CD14-positive monocyte (primary cell): ENCODE results near the gene NME9. TPM values are rescaled to one million over a fixed set of nuclear protein-coding genes. Genes with fewer than 3 reads are reported as not detected.

ENCODE experiments used
- DNase-seq, 3 donors: peaks; one replicate each; pipeline ENCODE4 v3.0.0-alpha.2; 2011 to 2022
- H2AFZ ChIP-seq: 2 replicates; pipeline ENCODE4 v1.6.0; 2012; ENCODE audit warnings: mild to moderate bottlenecking, low read depth, low read length, inconsistent platforms; ENCODE audit not compliant: insufficient read depth, poor library complexity, severe bottlenecking
- H3K27ac ChIP-seq, 2 donors: 1 replicate in 1 of 2; 2 replicates in 1 of 2; pipeline ENCODE4 v1.5.1; 2012 to 2013; ENCODE audit warnings: low read length in 2 of 2, control low read depth in 1 of 2, inconsistent platforms in 1 of 2, low read depth in 1 of 2, mild to moderate bottlenecking in 1 of 2
- H3K27me3 ChIP-seq, 2 donors: one replicate each; pipeline versions ENCODE4 v1.6.0 to v1.6.1; 2011 to 2013; ENCODE audit warnings: low read length in 2 of 2; ENCODE audit not compliant: control insufficient read depth in 2 of 2, insufficient read depth in 2 of 2
- H3K36me3 ChIP-seq, 2 donors: replicated peaks in 1 of 2; 1 replicate in 1 of 2; 2 replicates in 1 of 2; pipeline versions ENCODE4 v1.5.1 to v1.6.1; 2012 to 2013; ENCODE audit warnings: low read length in 2 of 2, control low read depth in 1 of 2, inconsistent platforms in 1 of 2, mild to moderate bottlenecking in 1 of 2; ENCODE audit not compliant: insufficient read depth in 2 of 2, control insufficient read depth in 1 of 2
- H3K4me1 ChIP-seq, 2 donors: 1 replicate in 1 of 2; 2 replicates in 1 of 2; pipeline versions ENCODE4 v1.5.1 to v1.6.1; 2012 to 2013; ENCODE audit warnings: low read length in 2 of 2, control low read depth in 1 of 2, inconsistent platforms in 1 of 2, mild to moderate bottlenecking in 1 of 2, moderate library complexity in 1 of 2; ENCODE audit not compliant: insufficient read depth in 2 of 2, control insufficient read depth in 1 of 2
- H3K4me2 ChIP-seq: replicated peaks from 2 replicates; pipeline ENCODE3; 2012; ENCODE audit warnings: low read length, moderate library complexity, mild to moderate bottlenecking; ENCODE audit not compliant: poor library complexity, severe bottlenecking; ENCODE audit errors: extremely low read depth
- H3K4me3 ChIP-seq, 3 experiments: fragments of 200-600 bp in 1 of 3; sonication (generic) in 1 of 3; replicated peaks in 1 of 3; 1 replicate in 2 of 3; 2 replicates in 1 of 3; pipeline ENCODE4 v1.5.1; 2011 to 2013; ENCODE audit warnings: low read length in 3 of 3, mild to moderate bottlenecking in 3 of 3, control low read depth in 2 of 3, low read depth in 2 of 3, inconsistent platforms in 1 of 3, moderate library complexity in 1 of 3
- H3K79me2 ChIP-seq: 2 replicates; pipeline ENCODE4 v1.6.0; 2012; ENCODE audit warnings: mild to moderate bottlenecking, control low read depth, inconsistent platforms, low read length, moderate library complexity; ENCODE audit not compliant: insufficient read depth
- H3K9ac ChIP-seq: 2 replicates; pipeline ENCODE4 v1.6.0; 2017; ENCODE audit warnings: low read length, mild to moderate bottlenecking; ENCODE audit not compliant: insufficient read depth, poor library complexity, severe bottlenecking
- H3K9me3 ChIP-seq, 2 donors: replicated peaks in 1 of 2; 1 replicate in 1 of 2; 2 replicates in 1 of 2; pipeline versions ENCODE4 v1.5.1 to v1.6.1; 2012 to 2013; ENCODE audit warnings: low read length in 2 of 2, control low read depth in 1 of 2; ENCODE audit not compliant: control insufficient read depth in 1 of 2, insufficient read depth in 1 of 2
- H4K20me1 ChIP-seq: 2 replicates; pipeline ENCODE4 v1.6.0; 2012; ENCODE audit warnings: mild to moderate bottlenecking, low read length, control low read depth, moderate library complexity; ENCODE audit not compliant: insufficient read depth
- H3K27ac Mint-ChIP-seq, 7 donors: one replicate each; pipeline ENCODE4 v1.8.0; 2020; ENCODE audit warnings: mild to moderate bottlenecking in 7 of 7, mixed read lengths in 7 of 7, moderate library complexity in 6 of 7, inconsistent platforms in 2 of 7
- H3K27me3 Mint-ChIP-seq, 3 donors: one replicate each; pipeline ENCODE4 v1.8.0; 2021 to 2022; ENCODE audit warnings: low read depth in 3 of 3, mild to moderate bottlenecking in 3 of 3, mixed read lengths in 3 of 3, moderate library complexity in 3 of 3, inconsistent platforms in 1 of 3
- H3K36me3 Mint-ChIP-seq, 2 donors: one replicate each; pipeline ENCODE4 v1.8.0; 2020; ENCODE audit warnings: mixed read lengths in 2 of 2, inconsistent platforms in 1 of 2, mild to moderate bottlenecking in 1 of 2
- H3K4me1 Mint-ChIP-seq: one replicate; pipeline ENCODE4 v1.8.0; 2020; ENCODE audit warnings: mild to moderate bottlenecking, mixed read lengths
- H3K4me3 Mint-ChIP-seq, 2 donors: one replicate each; pipeline ENCODE4 v1.8.0; 2020; ENCODE audit warnings: mild to moderate bottlenecking in 2 of 2, mixed read lengths in 2 of 2, moderate library complexity in 1 of 2
- H3K9me3 Mint-ChIP-seq, 7 donors: one replicate each; pipeline ENCODE4 v1.8.0; 2020 to 2022; ENCODE audit warnings: mixed read lengths in 7 of 7, mild to moderate bottlenecking in 6 of 7, moderate library complexity in 6 of 7, inconsistent platforms in 2 of 7
- CTCF ChIP-seq: fragments of 200-600 bp; IDR thresholded peaks from one replicate; pipeline ENCODE4 v1.8.0; 2022; ENCODE audit warnings: antibody characterized with exemption, mild to moderate bottlenecking
- WGBS: methylation state at CpG from one replicate; pipeline ENCODE4 v1.1.5; 2013; ENCODE audit warnings: missing lambda C conversion rate; ENCODE audit not compliant: insufficient coverage; 5-methylcytosine and 5-hydroxymethylcytosine counted together
- intact Hi-C, 2 donors: fragments of 100-400 bp; cut with micrococcal nuclease; formaldehyde crosslinking; loops; one replicate each; pipeline versions ENCODE4 v1.15.0 to v1.15.1; 2023
- polyA plus RNA-seq, 3 donors: library from polyadenylated mRNA; depleted of rRNA in 1 of 3; unstranded in 2 of 3; stranded (reverse) in 1 of 3; fragments of 300-500 nt in 2 of 3; fragments of >200 nt in 1 of 3; fragmentation: Illumina TruSeq in 2 of 3; gene quantifications; 1 replicate in 2 of 3; 2 replicates in 1 of 3; pipeline ENCODE4 v1.2.3, GENCODE V29; 2012 to 2021

Gene NME9
- polyA plus RNA-seq, 3 donors, result 0.04 TPM; not detected in 2

DNA sequence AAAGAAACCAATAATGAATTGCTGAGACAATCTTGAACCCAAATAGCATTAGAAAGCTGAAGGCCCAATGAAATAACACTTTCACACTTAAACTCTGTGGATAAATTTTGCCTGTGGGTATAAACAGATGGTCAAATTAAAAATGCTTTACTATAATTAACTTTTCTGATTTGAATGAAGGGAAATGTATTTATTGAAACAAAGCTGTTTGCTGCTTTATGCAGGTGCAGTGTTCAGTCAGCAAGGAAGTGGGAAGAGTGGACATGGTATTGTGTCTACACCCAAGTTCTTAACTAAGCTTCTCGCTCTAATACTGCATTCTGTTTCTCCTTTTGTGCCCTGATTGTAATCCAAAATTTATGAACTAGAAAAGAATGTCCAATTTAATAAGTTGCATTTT is 31.8 kb downstream of the NME9 start:
- no peak overlapping the region for H3K9ac ChIP-seq
- H3K79me2 ChIP-seq, result no peaks in the 10 kb centered on the region
- no peak for TF ChIP-seq CTCF
- H3K36me3 ChIP-seq, result peaks cover 40 to 62% of the 10 kb centered on the region in 2 donors
- DNase-seq, result no peak
- no peaks in the 10 kb centered on the region for H3K4me1 ChIP-seq
- no peaks in the 10 kb centered on the region for H4K20me1 ChIP-seq
- whole genome bisulfite sequencing, result no CpG with 5 or more reads among the region's 1 CpG
- H3K4me1 Mint-ChIP-seq, result no peaks in the 10 kb centered on the region
- H3K4me2 ChIP-seq, result no peak overlapping the region
- no peak overlapping the region for H2AFZ ChIP-seq
- intact Hi-C loops, result no loop called here
- peaks cover 0 to 6% (median 0%) of the 10 kb centered on the region in 3 donors for H3K27me3 Mint-ChIP-seq
- H3K9me3 Mint-ChIP-seq, result peaks cover 0 to 2% (median 0%) of the 10 kb centered on the region in 7 donors
- H3K27ac Mint-ChIP-seq, result no peak overlapping the region
- no peak overlapping the region for H3K27ac ChIP-seq
- H3K27me3 ChIP-seq, result no peaks in the 10 kb centered on the region
- no peaks in the 10 kb centered on the region for H3K9me3 ChIP-seq
- no peak overlapping the region for H3K4me3 ChIP-seq
- peaks cover 47 to 51% of the 10 kb centered on the region in 2 donors for H3K36me3 Mint-ChIP-seq
- no peak overlapping the region for H3K4me3 Mint-ChIP-seq

DNA sequence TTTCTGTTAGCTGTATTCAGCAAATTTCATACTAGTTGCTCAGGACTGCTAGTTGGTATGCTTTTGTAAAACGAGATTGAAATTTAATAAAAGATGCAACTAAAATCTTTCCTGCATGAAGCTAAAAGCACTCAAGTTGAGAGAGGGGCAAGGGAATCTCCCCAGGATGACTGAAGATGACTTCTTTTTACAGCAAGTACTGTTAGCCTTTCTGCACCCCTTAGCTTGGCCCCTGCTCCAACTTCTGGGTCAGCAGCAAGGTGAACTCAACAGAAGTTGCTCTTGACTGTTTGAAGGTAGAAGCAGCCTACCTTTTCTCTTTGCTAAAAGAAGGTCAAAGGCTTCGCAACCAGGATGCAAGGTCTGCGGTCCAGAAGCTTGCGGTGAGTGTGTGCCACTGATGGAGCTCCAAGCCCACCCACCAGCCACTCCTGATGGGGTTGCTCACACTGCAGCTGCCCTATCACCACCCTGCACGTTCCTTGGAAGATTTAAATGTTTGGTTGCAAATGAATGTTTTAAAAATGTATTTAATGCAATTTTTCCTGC is 32.5 kb downstream of the NME9 start:
- DNase-seq, result no peak
- peak overlapping the region in 1 of 7 donors; percentile 4 for H3K27ac Mint-ChIP-seq

More for the DNA sequence above, 32.5 kb downstream of the NME9 start:
- no peaks in the 10 kb centered on the region for H3K27me3 ChIP-seq
- no peak overlapping the region for H3K4me2 ChIP-seq
- peaks cover 0 to 4% (median 0%) of the 10 kb centered on the region in 3 donors for H3K27me3 Mint-ChIP-seq
- intact Hi-C loops, result no loop called here
- H3K9me3 ChIP-seq, result no peaks in the 10 kb centered on the region
- H3K4me3 Mint-ChIP-seq, result no peak overlapping the region
- no peak overlapping the region for H3K27ac ChIP-seq
- peaks cover 47 to 70% of the 10 kb centered on the region in 2 donors for H3K36me3 ChIP-seq
- H3K4me1 ChIP-seq, result no peaks in the 10 kb centered on the region
- 100% methylated on average over 1 of the region's 5 CpGs for WGBS
- H4K20me1 ChIP-seq, result no peaks in the 10 kb centered on the region
- H3K9ac ChIP-seq, result no peak overlapping the region
- H3K4me3 ChIP-seq, result no peak overlapping the region
- H3K36me3 Mint-ChIP-seq, result peaks cover 53 to 59% of the 10 kb centered on the region in 2 donors
- no peaks in the 10 kb centered on the region for H3K79me2 ChIP-seq
- no peaks in the 10 kb centered on the region for H3K4me1 Mint-ChIP-seq
- peaks cover 0 to 2% (median 0%) of the 10 kb centered on the region in 7 donors for H3K9me3 Mint-ChIP-seq
- H2AFZ ChIP-seq, result no peak overlapping the region
- no peak for TF ChIP-seq CTCF
